HG02571 (cell line): ENCODE results near the gene FA2H.
"Not testable (repeated sequence)": the region's sequence is repeated elsewhere in the genome, so short reads cannot be mapped to it uniquely, and the experiment has no call there.

ENCODE experiments used
- ATAC-seq: cut with Tn5 transposase; IDR thresholded peaks from one replicate; pipeline ENCODE4 v1.9.1; 2021; ENCODE audit warnings: mild to moderate bottlenecking, moderate library complexity; ENCODE audit not compliant: unreplicated experiment

FA2H gene

DNA sequence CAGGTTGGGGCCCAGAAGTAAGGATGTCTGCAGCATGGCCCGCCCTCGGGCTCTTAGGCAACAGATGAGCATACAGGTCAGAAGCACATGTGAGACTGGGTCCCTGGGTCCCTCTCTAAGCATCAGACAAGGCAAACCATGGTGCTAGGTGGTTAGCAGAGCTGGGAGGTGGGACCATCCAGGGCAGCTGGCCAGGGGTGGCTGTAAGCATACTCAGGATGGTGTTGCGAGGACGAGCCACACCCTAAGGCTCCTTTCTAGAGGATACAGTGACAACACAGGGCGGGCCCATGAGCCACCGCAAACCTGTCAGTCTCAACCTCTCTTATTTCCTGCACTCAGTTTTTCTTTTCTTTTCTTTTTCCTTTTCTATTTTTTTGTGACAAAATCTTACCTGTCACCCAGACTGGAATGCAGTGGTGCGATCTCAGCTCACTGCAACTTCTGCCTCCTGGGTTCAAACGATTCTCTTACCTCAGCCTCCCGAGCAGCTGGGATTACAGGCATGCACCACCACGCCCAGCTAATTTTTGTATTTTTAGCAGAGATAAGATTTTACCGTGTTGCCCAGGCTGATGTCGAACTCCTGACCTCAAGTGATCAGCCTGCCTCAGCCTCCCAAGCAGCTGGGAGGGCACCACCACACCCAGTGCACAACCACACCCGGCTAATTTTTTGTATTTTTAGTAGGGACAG is 3.6 kb downstream of the FA2H start:
- ATAC-seq: no peak

DNA sequence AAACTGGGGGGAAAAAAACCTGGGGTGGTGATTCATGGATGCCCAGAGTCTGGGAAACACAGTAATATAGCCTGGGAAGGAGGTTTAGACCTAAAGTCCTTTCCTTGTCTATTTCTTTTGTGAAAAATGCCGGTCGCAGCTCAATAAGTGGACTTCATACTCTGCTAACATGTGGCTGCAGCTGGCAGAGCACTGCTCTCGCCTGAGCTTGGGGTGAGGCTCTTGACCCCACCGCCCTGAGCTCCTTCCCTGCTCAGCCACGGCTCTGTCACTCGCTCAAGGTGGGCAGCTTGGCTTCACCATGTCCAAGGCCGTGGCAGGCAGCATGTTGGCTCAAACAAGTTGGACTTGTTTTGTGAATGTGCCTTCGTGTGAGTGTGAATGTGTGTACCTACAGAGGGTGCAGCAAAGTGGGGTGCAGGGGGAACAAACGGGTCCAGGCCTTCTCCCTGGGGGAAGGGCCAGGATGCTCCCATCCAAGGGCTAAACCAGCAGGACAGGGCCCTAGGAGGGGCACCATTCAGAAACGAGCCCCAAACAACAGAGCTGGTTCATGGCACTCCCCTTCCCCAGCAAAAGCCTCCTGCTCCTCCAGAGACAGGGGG is 4.9 kb downstream of the FA2H start:
- ATAC-seq: no peak

DNA sequence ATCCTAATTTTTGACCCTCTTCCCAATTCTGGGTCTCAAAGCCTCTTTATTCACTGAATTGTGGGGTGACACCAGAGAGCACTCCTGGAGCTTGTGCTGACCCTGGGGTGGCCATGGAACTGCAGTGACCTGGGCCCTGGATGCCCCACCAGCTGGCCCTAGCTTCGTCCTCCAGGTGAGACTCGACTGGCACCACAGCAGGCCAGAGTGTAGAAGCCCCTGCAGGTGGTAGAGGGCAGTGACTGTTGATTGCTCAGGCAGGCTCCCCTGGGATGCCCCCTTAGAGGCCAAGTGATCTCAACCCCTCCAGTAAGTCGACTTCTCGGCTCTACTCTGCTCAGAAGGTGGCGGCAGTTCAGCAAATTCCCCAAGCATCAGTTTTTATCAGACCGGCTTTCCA is 6.4 kb downstream of the FA2H start:
- ATAC-seq: no peak

DNA sequence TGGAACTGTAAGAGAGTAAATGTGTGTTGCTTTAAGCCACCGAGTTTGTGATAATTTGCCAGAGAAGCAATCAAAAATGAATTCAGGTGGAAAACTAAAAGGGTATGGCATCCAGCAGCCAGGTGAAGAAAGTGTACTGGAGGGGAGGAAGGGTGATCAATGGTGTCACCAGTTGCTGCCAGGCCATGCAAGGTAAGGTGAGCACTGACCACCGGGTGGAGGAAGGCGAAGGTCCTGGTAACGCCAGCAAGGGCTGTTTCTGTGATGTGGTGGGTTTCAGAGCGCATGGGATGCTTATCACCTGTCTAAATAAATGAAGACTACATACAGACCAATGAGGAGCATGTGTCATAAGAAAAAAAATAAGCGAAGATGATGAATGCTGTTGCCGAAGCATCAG is 6.9 kb downstream of the FA2H start:
- ATAC-seq: no peak

DNA sequence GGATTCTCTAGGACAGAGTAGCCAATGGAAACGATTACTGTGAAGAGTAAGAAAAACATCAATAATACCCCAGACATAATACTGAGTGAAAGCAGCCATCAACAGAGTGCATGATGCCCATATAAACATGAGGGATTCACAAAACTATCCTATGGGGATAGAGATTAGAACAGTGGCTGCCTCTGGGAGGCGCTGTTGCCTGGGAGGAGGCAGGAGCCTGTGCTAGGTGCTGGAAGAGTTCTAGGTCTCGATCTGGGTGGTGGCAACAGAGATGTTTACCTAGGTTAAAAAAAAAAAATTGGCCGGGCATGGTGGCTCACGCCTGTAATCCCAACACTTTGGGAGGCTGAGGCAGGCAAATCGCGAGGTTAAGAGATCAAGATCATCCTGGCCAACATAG is 7.9 kb downstream of the FA2H start:
- no peak for ATAC-seq

DNA sequence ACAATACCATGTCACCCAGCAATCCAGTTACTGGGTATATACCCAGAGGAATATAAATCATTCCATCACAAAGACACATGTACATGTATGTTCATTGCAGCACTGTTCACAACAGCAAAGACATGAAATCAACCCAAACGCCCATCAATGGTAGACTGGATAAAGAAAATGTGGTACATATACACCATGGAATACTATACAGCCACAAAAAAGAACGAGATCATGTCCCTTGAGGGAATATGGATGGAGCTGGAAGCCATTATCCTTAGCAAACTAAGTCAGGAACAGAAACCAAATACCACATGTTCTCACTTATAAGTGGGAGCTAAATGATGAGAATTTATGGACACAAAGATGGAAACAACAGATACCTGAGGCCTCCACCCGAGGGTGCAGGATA is 10.4 kb downstream of the FA2H start:
- not testable (repeated sequence) for ATAC-seq

DNA sequence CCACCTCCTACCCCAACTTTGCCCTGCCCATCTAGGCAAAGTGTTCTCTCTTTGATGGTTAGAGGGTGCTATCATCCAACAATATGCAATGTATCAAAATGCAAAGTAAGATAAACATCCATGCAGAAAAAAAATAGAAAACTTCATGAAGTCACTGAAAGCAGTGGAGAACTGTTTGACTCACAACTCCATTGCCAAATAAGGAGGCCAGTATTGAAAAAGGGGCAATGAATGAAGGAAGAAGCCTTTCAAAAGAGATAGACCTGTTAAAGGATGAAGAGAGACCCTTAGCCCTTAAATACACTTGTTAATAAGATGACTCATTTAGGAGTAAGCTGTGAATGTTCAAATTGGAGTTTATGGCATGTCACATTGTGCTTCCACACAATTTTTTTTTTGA is 13.0 kb downstream of the FA2H start:
- ATAC-seq: no peak

DNA sequence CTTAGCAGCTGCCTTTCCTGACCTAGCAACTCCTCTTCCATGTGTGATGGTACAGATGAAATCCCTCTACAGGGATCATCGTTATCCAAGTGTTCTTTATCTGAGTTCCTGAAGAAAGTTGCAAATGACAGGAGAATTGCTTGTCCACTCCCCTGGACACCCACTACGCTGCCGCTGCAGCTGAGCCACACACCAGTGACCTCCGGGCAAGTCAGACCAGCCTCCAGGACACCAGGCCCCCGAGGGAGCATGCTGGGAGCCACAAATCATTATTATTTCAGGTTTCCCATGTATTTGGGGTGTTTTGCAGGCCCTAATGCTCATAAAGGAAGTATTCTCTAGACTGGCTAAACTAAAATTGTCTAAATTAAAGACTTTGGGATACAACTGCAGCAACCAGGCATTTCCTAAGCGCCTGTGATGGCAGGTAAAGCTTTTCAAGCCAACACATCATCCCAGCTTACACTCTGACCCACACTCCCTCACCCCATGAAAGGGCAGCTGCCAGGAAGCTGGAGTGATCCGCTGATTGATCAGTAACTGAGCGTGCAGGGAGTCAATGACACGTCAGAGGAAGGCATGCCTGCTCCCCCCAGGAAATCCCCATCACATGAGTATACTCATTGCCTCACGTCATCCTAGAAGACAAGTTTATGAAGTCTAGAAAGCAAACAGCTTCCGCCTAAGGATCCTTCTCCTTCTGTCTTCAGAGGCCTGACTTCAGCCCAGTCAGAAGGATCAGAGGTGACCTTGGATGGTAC is 14.4 kb downstream of the FA2H start:
- no peak for ATAC-seq

DNA sequence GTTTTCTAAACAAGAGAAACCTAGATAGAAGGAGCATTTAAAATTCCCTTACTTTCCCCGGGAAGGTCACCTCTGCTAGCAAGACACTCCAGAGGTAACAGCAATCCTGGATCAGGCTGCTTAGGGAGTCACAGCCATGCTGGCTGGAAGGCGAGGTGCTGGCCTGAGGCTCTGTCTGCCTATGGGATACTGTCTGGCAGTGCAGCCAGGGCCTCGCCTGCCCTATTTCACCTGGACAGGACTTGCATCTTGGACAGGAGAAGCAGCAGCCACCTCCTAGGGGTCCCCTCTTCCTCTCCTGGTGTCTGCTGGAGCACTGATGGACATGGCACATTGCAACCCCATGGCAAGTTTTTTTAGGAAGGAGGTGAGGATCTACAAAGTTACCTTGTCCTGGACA is 15.1 kb downstream of the FA2H start:
- ATAC-seq: no peak

DNA sequence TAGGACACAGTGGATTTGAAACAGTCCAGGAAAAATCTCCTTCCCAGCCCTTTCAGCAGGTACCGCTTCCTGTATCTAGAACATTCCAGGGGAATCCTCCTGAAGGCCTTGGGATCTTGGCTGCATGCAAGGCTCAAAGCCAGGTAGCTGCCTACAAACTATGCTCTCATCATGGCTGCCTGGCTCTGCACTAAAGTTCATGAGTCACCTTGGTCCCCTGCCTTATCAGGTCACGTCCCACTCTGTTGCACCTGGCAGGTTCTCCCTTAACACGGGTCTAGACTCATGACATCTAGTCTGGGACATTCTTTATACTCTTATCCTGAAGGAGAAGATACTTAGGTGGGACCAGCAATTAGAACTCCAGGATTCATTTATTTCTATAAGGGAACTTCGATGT is 15.8 kb downstream of the FA2H start:
- no peak for ATAC-seq

DNA sequence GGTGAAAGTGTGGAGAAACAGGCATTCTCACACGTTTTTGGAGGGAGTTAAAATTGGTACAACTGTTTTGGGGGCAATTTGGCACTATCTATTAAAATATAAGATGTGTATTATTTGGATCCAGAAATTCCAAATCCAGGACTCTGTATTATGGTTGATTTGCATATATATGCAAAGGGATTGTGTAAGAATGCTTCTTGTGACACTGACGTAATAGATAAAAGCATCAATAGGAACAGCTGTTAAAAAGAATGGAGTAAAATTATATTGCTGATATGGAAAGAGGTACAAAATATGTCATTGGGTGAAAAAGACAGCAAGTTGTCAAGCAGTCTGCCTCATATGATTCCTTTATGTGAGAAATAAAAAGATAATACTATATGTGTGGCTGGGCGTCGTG is 17.3 kb downstream of the FA2H start:
- ATAC-seq: no peak

DNA sequence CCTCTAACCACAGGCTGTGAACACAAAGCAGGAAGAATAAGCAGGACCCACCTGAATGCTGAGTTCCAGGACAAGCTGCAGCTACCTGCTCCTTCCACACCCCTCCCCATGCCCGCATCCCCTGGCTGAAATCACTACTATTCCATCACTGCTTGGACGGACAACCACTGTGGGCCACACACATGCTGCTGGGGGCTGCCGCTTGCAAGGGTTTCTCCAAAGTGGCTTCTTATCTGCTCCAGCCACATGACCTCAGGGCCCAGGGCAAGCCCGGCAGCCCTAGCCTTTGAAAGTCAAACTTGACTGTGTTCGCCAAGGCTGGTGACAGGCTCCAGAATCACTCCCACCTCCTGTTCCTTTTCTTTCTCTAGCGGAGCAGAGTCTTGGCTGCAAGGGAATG is 18.4 kb downstream of the FA2H start:
- no peak for ATAC-seq

DNA sequence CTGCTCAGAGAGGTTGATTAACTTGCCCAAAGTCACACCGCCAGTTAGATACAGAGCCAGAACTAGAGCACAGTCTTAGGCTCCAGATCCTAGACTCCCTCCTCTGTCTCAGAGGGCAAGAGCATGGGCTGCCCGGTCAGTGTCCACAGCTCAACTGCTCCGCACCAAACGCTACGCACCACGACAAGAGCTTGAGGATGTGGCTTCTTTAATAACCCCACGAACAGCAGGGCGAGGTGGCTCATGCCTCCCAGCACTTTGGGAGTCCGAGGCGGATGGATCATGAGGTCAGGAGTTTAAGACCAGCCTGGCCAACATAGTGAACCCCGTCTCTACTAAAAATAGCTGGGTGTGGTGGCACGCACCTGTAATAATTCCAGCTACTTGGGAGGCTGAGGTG is 21.4 kb downstream of the FA2H start:
- no peak for ATAC-seq

DNA sequence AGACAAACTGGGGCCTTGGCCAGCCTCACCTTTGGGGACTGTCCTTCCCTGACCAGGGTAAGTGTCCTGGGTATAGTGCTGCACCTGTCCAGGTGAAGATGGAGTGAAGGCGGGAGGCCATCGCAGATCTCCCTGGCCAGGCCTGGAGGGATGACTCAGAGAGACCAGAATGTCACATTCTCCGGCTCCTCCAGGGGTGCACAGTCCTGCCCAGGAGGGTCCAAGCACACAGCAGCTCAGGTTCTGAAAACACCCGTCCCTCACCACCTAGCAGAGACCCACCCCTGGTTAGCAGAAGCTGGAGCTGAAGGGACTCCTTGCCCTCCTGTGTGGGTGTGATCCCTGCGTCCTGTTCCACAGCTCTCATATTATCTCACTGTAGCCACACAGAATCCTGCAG is 21.9 kb downstream of the FA2H start:
- ATAC-seq: no peak

DNA sequence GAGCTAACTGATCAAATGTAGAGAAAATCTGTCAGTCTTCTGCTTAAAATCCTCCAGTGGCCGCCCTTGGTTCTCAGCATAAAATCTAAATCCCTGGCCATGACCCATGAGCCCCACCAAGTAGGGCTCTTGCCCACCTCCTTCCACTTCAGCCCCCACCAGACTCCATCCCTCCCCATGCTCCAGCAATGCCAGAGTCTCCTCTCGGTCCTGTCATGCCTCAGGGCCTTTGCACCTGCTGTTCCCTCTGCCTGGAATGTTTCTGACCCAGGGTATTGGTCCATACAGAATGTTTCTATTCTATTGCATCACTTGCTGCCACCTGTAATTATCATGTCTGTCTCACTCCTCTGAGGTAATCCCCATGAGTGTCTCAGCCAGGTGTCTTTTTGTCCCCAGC is 22.4 kb downstream of the FA2H start:
- ATAC-seq: no peak

DNA sequence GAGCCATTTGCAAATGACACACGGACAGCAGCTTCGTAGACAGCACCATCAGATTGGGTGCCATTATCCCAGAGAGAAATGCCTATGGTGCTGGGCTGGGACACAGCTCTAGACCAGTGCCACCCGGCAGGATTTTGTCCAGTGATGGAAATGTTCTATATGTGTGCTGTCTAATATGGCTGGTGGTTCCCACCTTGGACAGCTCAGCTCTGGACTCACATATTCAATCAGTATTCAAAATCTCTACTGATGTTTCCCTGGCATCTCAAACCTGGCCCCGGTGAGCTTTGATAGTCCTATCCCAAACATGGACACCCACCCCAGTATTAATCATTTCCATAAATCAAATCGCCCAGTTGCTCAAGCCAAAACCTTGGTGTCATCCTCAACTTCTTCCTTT is 23.0 kb downstream of the FA2H start:
- no peak for ATAC-seq

DNA sequence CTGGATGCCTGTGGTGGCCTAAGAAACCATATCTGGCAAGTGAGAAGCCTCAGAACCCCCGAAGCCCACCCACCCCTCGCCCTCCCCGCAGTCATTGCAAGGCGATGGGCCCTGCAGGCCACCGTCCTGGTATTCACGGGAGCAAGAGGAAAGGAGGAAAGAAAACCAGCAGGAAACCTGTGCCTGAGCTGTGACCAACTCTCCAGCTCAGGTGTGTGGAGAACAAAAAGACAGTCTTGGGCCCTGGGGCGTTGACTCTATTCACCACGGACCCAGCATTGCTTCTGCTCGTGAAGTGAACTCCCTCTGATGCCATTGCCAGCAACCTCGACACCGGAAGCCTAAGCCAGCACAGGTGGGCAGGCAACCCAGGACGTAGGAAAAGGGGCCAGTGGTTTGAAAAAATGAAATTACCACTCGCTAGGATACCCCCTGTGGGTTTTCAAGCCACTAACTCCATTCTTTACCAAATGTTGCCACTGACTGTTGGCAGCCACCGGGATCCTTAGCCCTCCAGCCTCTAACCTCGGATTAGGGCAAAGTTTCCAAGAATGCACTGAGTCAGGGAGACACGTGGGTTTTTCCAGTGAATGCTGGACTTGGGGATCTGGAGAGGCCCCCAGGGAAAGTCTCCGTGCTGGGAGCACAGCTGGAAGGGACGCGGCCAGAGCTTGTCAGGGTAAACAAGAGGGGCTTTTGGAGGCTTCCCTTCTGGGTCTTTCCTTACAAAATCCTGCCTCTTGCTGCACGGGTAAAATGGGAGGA is 25.1 kb downstream of the FA2H start:
- ATAC-seq: no peak

DNA sequence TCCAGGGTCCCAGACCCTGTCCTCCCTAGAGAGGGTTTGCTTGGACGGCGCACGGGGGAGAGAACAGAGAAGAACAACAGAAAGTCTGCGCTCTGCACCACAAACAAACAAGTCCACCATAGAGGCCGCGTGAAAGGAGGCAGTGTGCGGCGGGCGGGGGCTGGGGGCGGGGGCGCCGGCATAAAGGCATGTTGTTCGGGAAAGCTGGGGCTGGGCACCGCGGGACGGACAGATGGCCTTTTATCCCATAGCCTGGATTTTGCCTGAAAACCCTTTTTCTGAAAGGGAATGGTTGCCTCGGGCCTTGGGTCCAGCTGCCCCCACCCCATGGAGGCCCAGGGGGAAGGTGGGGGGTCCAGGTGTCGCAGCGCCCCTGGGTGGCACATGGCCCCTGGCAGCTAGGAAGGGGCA is 26.0 kb downstream of the FA2H start:
- no peak for ATAC-seq

DNA sequence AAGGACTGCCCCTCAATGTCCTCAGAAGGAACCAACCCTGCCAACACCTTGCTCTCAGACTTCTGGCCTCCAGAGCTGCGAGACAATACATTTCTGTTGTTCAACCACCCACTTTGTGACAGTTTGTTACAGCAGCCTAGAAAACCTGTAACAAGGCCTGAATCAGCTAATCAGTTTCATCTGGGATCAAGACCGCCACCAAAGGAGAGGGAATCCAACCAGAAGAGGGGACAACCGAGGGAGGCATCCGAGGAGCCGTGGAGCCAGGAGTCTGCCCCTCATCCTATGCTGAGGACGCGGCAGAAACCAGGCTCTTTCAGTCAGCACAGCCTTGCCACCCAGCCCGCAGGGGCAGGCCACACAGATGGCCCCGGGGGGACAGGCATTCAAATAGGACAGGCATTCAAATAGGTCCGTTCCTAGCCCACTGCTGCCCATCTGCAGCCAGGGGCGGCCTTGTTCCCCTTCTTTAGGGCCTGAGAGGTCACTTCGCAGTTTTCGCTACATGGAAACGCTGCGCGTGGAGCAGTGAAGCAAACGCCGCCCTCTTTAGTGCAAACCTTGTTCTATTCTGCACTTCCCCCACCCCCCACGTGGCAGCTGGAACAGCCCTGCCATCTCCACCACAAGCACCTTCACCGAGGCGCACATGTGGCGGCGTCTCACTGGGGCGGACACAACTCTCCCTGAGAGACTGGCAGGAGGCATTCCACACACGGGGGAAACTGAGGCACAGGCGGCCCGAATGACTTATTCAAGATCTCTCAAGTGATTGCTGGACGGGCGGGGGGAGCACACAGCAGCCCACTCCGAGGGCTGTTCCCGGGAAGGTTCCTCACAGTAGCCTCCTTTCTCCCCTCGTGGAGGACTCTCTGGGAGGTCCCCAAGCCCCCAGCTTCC is 26.7 kb downstream of the FA2H start:
- no peak for ATAC-seq

DNA sequence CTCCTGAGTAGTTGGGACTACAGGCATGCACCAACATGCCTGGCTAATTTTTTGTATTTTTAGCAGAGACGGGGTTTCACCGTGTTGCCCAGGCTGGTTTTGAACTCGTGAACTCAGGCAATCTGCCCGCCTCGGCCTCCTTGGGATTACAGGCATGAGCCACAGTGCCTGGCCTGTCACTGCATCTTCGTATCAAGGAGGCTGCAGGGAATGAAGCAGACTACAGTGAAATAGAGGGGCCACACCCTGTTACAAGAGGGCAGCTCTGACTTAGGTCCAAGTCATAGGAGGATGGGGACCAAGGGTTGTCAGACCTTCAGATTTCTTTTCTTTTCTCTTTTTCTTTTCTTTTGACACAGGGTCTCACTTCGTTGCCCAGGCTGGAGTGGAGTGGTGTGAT is 28.7 kb downstream of the FA2H start:
- ATAC-seq: no peak
